HepG2 (cell line): ENCODE results near the gene ZNF853. TPM values are rescaled to one million over a fixed set of nuclear protein-coding genes. Genes with fewer than 3 reads are reported as not detected.

Source experiments
- ATF3 ChIP-seq: sonication (generic); formaldehyde crosslinking; IDR thresholded peaks from 2 replicates; pipeline ENCODE4 v1.4.0; 2020; ENCODE audit warnings: missing genetic modification reagents
- BHLHE40 ChIP-seq: IDR thresholded peaks from 2 replicates; pipeline ENCODE4 v1.6.1; 2011; ENCODE audit warnings: low read length, improper control_type of control experiment
- GMEB1 ChIP-seq: sonication (generic); formaldehyde crosslinking; IDR thresholded peaks from 2 replicates; pipeline ENCODE4 v1.5.1; 2020; ENCODE audit warnings: missing genetic modification reagents, mild to moderate bottlenecking, borderline replicate concordance
- LCORL ChIP-seq, 2 experiments: fragments of 450-650 bp in 1 of 2; sonication (generic) in 1 of 2; formaldehyde crosslinking in 1 of 2; IDR thresholded peaks; 2 replicates each; pipeline versions ENCODE4 v1.5.0 to v1.6.1; 2017 to 2020; ENCODE audit warnings: antibody characterized with exemption in 1 of 2, missing genetic modification reagents in 1 of 2
- PRDM4 ChIP-seq: sonication (generic); formaldehyde crosslinking; IDR thresholded peaks from 2 replicates; pipeline ENCODE4 v1.9.0; 2021; ENCODE audit warnings: missing genetic modification reagents, borderline replicate concordance
- TBL1XR1 ChIP-seq: fragments of 150-350 bp; IDR thresholded peaks from 2 replicates; pipeline ENCODE4 v1.6.1; 2014; ENCODE audit warnings: borderline replicate concordance, low read length; ENCODE audit not compliant: partially characterized antibody
- ZNF407 ChIP-seq: sonication (generic); formaldehyde crosslinking; IDR thresholded peaks from one replicate; pipeline ENCODE4 v1.5.1; 2020; ENCODE audit warnings: mild to moderate bottlenecking, missing genetic modification reagents; ENCODE audit errors: not compliant biosample characterization
- ZNF768 ChIP-seq: sonication (generic); formaldehyde crosslinking; IDR thresholded peaks from 2 replicates; pipeline ENCODE4 v1.4.0; 2020; ENCODE audit warnings: missing genetic modification reagents
- polyA plus RNA-seq, 8 experiments: library from polyadenylated mRNA; depleted of rRNA in 3 of 8; stranded (reverse) in 7 of 8; unstranded in 1 of 8; fragments of >200 nt; fragmentation: Illumina TruSeq in 4 of 8; extraction: Trizol in 4 of 8; gene quantifications; 2 replicates each; pipeline versions ENCODE4 v1.2.1 to v1.2.3, GENCODE V29; 2011 to 2016; ENCODE audit warnings: low read depth in 4 of 8, missing spikeins in 1 of 8, mixed read lengths in 1 of 8; ENCODE audit not compliant: insufficient read depth in 1 of 8
- total RNA-seq, 5 experiments: library from RNA; depleted of rRNA; stranded (reverse); fragments of >200 nt; fragmentation: Illumina TruSeq; extraction: Trizol; gene quantifications; 2 replicates each; pipeline ENCODE4 v1.2.3, GENCODE V29; 2016; ENCODE audit warnings: low read depth in 1 of 5

Gene ZNF853
- total and polyA plus RNA-seq, 2 of the 13 experiments (the other 11 are each of a cell fraction or from before 2014, with no cell fraction given), result 2.1 to 6.2 TPM

GRCh38 chr7:6615723-6616555, 529 bp downstream of the ZNF853 start (continued):
- peak; percentile 59 for TF ChIP-seq ZNF407 (CRISPR knock-in tag)
- TF ChIP-seq LCORL (IDR thresholded peaks at IDR 0.05), result no peak
- TF ChIP-seq LCORL (CRISPR knock-in tag; IDR thresholded peaks at IDR 0.05), result peak; percentile 43; the same call in 1 of the 2 replicates
- peak; percentile 55; the same call in 1 of the 2 replicates for TF ChIP-seq ATF3 (CRISPR knock-in tag)
- TF ChIP-seq PRDM4 (CRISPR knock-in tag), result no peak
- TF ChIP-seq GMEB1 (CRISPR knock-in tag), result no peak
- TF ChIP-seq ZNF768, result peak; percentile 9; the same call in 1 of the 2 replicates
- no peak for TF ChIP-seq BHLHE40
- TF ChIP-seq TBL1XR1, result no peak
